ENCODE data around the gene AMBRA1.

The AMBRA1 gene

DNA sequence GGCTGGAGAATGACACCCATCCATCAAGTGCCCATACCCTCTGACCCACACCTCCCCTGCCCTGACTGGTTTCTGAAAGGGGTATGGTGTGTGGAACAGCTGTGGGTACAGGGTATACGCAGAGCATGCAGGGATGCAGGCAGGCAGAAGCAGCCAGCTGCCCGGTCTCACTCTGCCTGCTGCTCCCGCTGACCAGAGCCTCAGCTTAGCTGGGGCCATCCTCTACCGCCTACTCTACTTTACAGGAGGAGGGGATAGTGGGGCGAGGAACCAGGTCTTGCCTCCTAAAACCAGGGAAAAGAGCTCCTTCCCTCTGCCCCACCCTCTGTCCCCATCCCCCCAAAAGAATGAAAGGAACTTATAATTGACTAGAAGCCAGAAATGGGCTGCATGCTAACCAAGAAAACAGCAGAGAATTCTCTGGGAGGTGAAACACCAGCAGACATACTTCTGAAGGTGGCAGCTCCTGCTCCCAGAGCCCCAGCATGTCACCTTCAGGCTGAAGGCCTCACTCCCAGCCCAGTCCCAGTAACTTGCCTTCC is 189.3 kb downstream of the AMBRA1 start:
- H2AFZ ChIP-seq (ENCODE audit: low read depth), result no peak overlapping the region
- H3K27me3 ChIP-seq (ENCODE audit: insufficient read depth, low read depth), result no peaks in the 10 kb centered on the region
- no peaks in the 10 kb centered on the region for H3K4me1 ChIP-seq (ENCODE audit: low read depth, poor library complexity, severe bottlenecking)
- H3K4me3 ChIP-seq (IDR thresholded peaks at IDR 0.05; ENCODE audit: insufficient read depth, low read depth, low read length), result no peak overlapping the region
- H3K79me2 ChIP-seq (ENCODE audit: insufficient read depth, low read depth), result no peaks in the 10 kb centered on the region
- H4K20me1 ChIP-seq (ENCODE audit: insufficient read depth), result no peaks in the 10 kb centered on the region
- H3K4me2 ChIP-seq, result no peak overlapping the region
- H3K36me3 ChIP-seq (ENCODE audit: insufficient read depth), result no peaks in the 10 kb centered on the region
- TF ChIP-seq, protein P1, sequence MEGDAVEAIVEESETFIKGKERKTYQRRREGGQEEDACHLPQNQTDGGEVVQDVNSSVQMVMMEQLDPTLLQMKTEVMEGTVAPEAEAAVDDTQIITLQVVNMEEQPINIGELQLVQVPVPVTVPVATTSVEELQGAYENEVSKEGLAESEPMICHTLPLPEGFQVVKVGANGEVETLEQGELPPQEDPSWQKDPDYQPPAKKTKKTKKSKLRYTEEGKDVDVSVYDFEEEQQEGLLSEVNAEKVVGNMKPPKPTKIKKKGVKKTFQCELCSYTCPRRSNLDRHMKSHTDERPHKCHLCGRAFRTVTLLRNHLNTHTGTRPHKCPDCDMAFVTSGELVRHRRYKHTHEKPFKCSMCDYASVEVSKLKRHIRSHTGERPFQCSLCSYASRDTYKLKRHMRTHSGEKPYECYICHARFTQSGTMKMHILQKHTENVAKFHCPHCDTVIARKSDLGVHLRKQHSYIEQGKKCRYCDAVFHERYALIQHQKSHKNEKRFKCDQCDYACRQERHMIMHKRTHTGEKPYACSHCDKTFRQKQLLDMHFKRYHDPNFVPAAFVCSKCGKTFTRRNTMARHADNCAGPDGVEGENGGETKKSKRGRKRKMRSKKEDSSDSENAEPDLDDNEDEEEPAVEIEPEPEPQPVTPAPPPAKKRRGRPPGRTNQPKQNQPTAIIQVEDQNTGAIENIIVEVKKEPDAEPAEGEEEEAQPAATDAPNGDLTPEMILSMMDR (conservative IDR thresholded peaks at IDR 0.05; ENCODE audit: low read depth, low read length), result no peak
- no peak overlapping the region for H3K27ac ChIP-seq
- H3K9ac ChIP-seq, result no peak overlapping the region

DNA sequence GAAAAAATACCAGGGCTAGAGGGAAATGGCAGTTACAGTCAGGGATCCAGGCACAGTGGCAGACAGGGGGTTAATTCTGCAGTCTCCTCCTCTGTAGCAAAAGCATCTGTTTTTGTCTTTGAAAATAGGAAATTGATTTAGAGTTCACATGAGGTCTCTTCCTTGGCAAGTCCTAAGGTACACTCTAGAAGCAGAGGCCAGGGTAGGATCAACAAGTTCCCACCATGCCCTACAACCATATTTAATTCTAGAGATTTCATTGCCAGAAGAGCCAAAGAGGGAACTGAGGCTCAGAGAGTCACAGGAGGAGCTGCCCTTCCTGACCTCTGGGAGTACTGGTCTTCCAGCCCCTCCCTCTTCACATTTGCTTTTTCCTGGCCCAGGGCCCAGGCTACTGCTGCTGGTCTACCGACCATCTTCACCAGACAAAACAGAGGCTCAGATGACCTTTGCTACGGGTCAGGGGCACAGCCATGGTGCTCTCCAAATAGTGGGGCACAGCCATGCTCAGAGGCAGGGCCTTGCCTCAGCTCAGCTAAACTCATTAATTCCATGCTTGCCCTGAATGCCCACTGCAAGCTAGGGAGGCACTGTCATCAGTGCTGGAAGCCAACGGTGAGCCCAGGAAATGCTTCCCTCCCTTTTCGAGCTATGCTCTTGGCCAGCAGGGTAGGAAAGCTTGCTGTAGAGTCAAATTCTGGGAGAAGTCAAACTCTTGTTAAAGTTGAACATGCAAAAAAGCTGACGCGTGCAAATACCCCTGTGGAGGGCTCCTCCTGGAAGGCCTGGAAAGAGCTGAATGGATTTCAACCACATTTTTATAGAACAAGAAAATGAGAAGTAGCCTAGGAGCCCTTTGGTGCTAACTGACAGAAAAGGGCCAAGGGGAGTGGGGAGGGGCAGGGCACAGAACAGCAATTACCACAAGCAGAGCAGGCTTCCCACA is 190.6 kb downstream of the AMBRA1 start:
- no peak overlapping the region for H3K9ac ChIP-seq
- H3K4me3 ChIP-seq (IDR thresholded peaks at IDR 0.05; ENCODE audit: insufficient read depth, low read depth, low read length), result no peak overlapping the region
- H3K27me3 ChIP-seq (ENCODE audit: insufficient read depth, low read depth), result no peaks in the 10 kb centered on the region
- H3K36me3 ChIP-seq (ENCODE audit: insufficient read depth), result no peaks in the 10 kb centered on the region
- no peak overlapping the region for H2AFZ ChIP-seq (ENCODE audit: low read depth)
- no peaks in the 10 kb centered on the region for H3K79me2 ChIP-seq (ENCODE audit: insufficient read depth, low read depth)
- TF ChIP-seq, protein P1 (conservative IDR thresholded peaks at IDR 0.05; ENCODE audit: low read depth, low read length), result no peak
- H3K27ac ChIP-seq, result no peak overlapping the region
- H4K20me1 ChIP-seq (ENCODE audit: insufficient read depth), result no peaks in the 10 kb centered on the region
- no peaks in the 10 kb centered on the region for H3K4me1 ChIP-seq (ENCODE audit: low read depth, poor library complexity, severe bottlenecking)
- H3K4me2 ChIP-seq, result no peak overlapping the region

DNA sequence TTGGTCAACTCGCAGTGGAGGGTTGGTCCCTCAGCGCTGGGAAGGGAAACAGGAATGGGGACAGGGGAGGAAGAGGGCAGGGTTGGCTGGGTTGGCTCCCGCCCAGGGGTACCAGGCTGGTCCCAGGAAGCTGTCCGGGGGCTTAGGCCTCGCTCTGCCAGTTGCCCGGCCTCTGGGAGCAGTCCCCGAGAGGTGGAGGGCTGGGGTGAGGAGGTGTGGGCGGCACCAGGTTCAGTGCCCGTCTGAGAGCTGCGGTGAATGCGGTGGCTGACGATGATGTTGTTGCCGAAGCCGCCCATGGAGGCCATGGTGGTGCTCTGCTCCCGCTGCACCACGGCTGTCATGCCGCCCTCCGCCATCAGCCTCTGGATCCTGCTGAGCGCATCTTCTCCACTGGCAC is 196.3 kb downstream of the AMBRA1 start:
- H3K79me2 ChIP-seq (ENCODE audit: insufficient read depth, low read depth), result no peaks in the 10 kb centered on the region
- no peaks in the 10 kb centered on the region for H4K20me1 ChIP-seq (ENCODE audit: insufficient read depth)
- H3K4me3 ChIP-seq (IDR thresholded peaks at IDR 0.05; ENCODE audit: insufficient read depth, low read depth, low read length), result no peak overlapping the region
- no peak overlapping the region for H3K4me2 ChIP-seq
- H3K4me1 ChIP-seq (ENCODE audit: low read depth, poor library complexity, severe bottlenecking), result peaks cover 5% of the 10 kb centered on the region
- no peak overlapping the region for H2AFZ ChIP-seq (ENCODE audit: low read depth)
- no peak overlapping the region for H3K9ac ChIP-seq
- no peaks in the 10 kb centered on the region for H3K27me3 ChIP-seq (ENCODE audit: insufficient read depth, low read depth)
- no peak overlapping the region for H3K27ac ChIP-seq
- TF ChIP-seq, protein P1 (conservative IDR thresholded peaks at IDR 0.05; ENCODE audit: low read depth, low read length), result no peak
- H3K36me3 ChIP-seq (ENCODE audit: insufficient read depth), result no peaks in the 10 kb centered on the region

DNA sequence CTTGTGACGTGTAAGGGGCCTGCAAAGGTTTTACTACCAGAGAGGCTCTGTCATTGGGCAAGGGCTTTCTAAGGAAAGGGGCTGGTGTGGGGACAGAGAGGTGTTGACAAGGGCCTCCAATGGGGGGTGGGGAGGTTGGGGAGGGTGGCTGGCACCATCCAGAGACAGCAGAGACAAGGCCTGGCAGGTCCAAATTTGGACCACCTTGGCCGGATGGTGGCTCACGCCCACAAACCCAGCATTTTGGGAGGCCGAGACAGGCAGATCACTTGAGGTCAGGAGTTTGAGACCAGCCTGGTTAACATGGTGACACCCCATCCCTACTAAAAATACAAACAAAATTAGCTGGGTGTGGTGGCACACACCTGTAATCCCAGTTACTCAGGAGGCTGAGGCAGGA is 200.1 kb downstream of the AMBRA1 start:
- H2AFZ ChIP-seq (ENCODE audit: low read depth), result no peak overlapping the region
- no peak overlapping the region for H3K4me3 ChIP-seq (IDR thresholded peaks at IDR 0.05; ENCODE audit: insufficient read depth, low read depth, low read length)
- TF ChIP-seq, protein P1 (conservative IDR thresholded peaks at IDR 0.05; ENCODE audit: low read depth, low read length), result no peak
- peaks cover 5% of the 10 kb centered on the region for H3K4me1 ChIP-seq (ENCODE audit: low read depth, poor library complexity, severe bottlenecking)
- H3K27me3 ChIP-seq (ENCODE audit: insufficient read depth, low read depth), result peaks cover 17% of the 10 kb centered on the region; the same call in 1 of the 2 replicates
- H3K27ac ChIP-seq, result no peak overlapping the region
- H3K9ac ChIP-seq, result no peak overlapping the region
- H4K20me1 ChIP-seq (ENCODE audit: insufficient read depth), result no peaks in the 10 kb centered on the region
- no peaks in the 10 kb centered on the region for H3K79me2 ChIP-seq (ENCODE audit: insufficient read depth, low read depth)
- H3K4me2 ChIP-seq, result no peak overlapping the region
- H3K36me3 ChIP-seq (ENCODE audit: insufficient read depth), result no peaks in the 10 kb centered on the region

Measured in KMS-11 (cell line).